Activated CD4-positive, CD25-positive, alpha-beta regulatory T cell treated with anti-CD3 and anti-CD28 coated beads, Interleukin-2, amount 50 U/mL, for 16 hours (primary cell): ENCODE data around the gene NUP210L.
A peak's percentile ranks its signal among the peaks of the same experiment; 100 is the strongest.
"Not testable (repeated sequence)": the region's sequence is repeated elsewhere in the genome, so short reads cannot be mapped to it uniquely, and the experiment has no call there.

Experiments used
- DNase-seq: peaks from one replicate; pipeline ENCODE4 v3.0.0-alpha.2; 2020; ENCODE audit warnings: low read depth, low spot score

The NUP210L gene

GRCh38 chr1:153991806-153992205 lies 163.1 kb downstream of the NUP210L start:
- no peak for DNase-seq

- DNase-seq, result no peak
Measured at GRCh38 chr1:153991151-153991630, 163.7 kb downstream of the NUP210L start.

- peak; percentile 85 for DNase-seq
Measured at GRCh38 chr1:153990468-153991150, 164.3 kb downstream of the NUP210L start, which contains the start of gene RPS27. TSS of gene RPS27 (plus strand) at chr1:153990762. CDS start at chr1:153990797, 35 bp downstream.

- no peak for DNase-seq
Measured at GRCh38 chr1:153987621-153988020, 167.3 kb downstream of the NUP210L start.

- no peak for DNase-seq
Measured at GRCh38 chr1:153985941-153986761, 168.7 kb downstream of the NUP210L start, which contains the start of gene RAB13. TSS of gene RAB13 (minus strand) at chr1:153986339. CDS start at chr1:153986236, 103 bp downstream.

- DNase-seq, result no peak
Measured at GRCh38 chr1:153985341-153985912, 169.4 kb downstream of the NUP210L start.

- DNase-seq, result no peak
Measured at GRCh38 chr1:153984123-153984894, 170.6 kb downstream of the NUP210L start.

GRCh38 chr1:153981735-153982134 lies 173.1 kb downstream of the NUP210L start:
- not testable (repeated sequence) for DNase-seq

GRCh38 chr1:153979091-153979490 lies 175.8 kb downstream of the NUP210L start:
- not testable (repeated sequence) for DNase-seq

- no peak for DNase-seq
Measured at GRCh38 chr1:153978274-153978909, 176.5 kb downstream of the NUP210L start.

- peak; percentile 73 for DNase-seq
Measured at GRCh38 chr1:153977250-153978240, 177.3 kb downstream of the NUP210L start, which contains the start of gene JTB. TSS of gene JTB (minus strand) at chr1:153977674. CDS start at chr1:153977252, 422 bp downstream.

GRCh38 chr1:153976819-153977249 lies 178.0 kb downstream of the NUP210L start:
- no peak for DNase-seq

GRCh38 chr1:153973525-153973924 lies 181.3 kb downstream of the NUP210L start:
- no peak for DNase-seq

GRCh38 chr1:153973071-153973470 lies 181.8 kb downstream of the NUP210L start:
- DNase-seq, result no peak

- DNase-seq, result no peak
Measured at GRCh38 chr1:153970346-153970745, 184.5 kb downstream of the NUP210L start.

GRCh38 chr1:153968972-153969371 lies 185.9 kb downstream of the NUP210L start:
- no peak for DNase-seq

- DNase-seq, result no peak
Measured at GRCh38 chr1:153968408-153968807, 186.5 kb downstream of the NUP210L start.

- no peak for DNase-seq
Measured at GRCh38 chr1:153968000-153968363, 186.9 kb downstream of the NUP210L start.
